Measurements from ENCODE around the gene MLIP.

The MLIP gene

GRCh38 chr6:54106727-54107126 lies 4.5 kb upstream of the MLIP start:
- Mint-ChIP-seq H3K36me3 (ENCODE audit: low read depth) (no peaks in the 10 kb centered on the region), H3K27me3 (no peaks in the 10 kb centered on the region), H3K27ac (no peak overlapping the region), H3K9me3 (peaks cover 5% of the 10 kb centered on the region), H3K4me3 (no peak overlapping the region), H3K4me1 (ENCODE audit: low read depth) (no peaks in the 10 kb centered on the region)
- intact Hi-C loops (cut with micrococcal nuclease), result no loop called here

- H3K27ac Mint-ChIP-seq, result no peak overlapping the region
- no peaks in the 10 kb centered on the region for H3K27me3 Mint-ChIP-seq
- intact Hi-C loops (cut with micrococcal nuclease), result no loop called here
- H3K9me3 Mint-ChIP-seq, result peaks cover 5% of the 10 kb centered on the region
- H3K4me3 Mint-ChIP-seq, result no peak overlapping the region
- no peaks in the 10 kb centered on the region for H3K36me3 Mint-ChIP-seq (ENCODE audit: low read depth)
- H3K4me1 Mint-ChIP-seq (ENCODE audit: low read depth), result no peaks in the 10 kb centered on the region
Observed at GRCh38 chr6:54107470-54108090, 3.7 kb upstream of the MLIP start.

DNA sequence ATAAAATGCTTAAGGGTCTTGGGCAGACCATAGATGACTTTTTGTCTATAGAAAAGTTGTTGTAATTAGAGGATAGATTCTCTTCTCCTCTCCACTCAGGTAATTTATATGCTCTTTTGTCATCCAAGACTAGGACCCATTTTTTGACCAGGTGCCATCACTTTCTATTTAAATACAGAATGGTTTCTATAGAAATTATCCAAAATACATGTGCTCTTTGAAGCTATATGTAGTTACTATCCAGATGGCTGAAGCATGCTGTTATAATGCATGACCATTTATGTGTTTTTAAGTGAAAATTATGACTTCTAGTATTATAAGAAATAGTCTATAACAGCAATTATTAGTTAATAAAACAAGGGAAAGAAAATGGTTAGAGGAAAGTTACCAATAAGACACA lies 3.0 kb upstream of the MLIP start:
- no peaks in the 10 kb centered on the region for H3K27me3 Mint-ChIP-seq
- H3K9me3 Mint-ChIP-seq, result peaks cover 5% of the 10 kb centered on the region
- no peak overlapping the region for H3K4me3 Mint-ChIP-seq
- no peaks in the 10 kb centered on the region for H3K36me3 Mint-ChIP-seq (ENCODE audit: low read depth)
- intact Hi-C loops (cut with micrococcal nuclease), result no loop called here
- no peaks in the 10 kb centered on the region for H3K4me1 Mint-ChIP-seq (ENCODE audit: low read depth)
- no peak overlapping the region for H3K27ac Mint-ChIP-seq

- H3K27me3 Mint-ChIP-seq, result no peaks in the 10 kb centered on the region
- peaks cover 13% of the 10 kb centered on the region for H3K9me3 Mint-ChIP-seq
- no peak overlapping the region for H3K4me3 Mint-ChIP-seq
- H3K4me1 Mint-ChIP-seq (ENCODE audit: low read depth), result no peaks in the 10 kb centered on the region
- no peak overlapping the region for H3K27ac Mint-ChIP-seq
- no peaks in the 10 kb centered on the region for H3K36me3 Mint-ChIP-seq (ENCODE audit: low read depth)
- intact Hi-C loops (cut with micrococcal nuclease), result no loop called here
Observed at GRCh38 chr6:54109586-54109985, 1.7 kb upstream of the MLIP start.

DNA sequence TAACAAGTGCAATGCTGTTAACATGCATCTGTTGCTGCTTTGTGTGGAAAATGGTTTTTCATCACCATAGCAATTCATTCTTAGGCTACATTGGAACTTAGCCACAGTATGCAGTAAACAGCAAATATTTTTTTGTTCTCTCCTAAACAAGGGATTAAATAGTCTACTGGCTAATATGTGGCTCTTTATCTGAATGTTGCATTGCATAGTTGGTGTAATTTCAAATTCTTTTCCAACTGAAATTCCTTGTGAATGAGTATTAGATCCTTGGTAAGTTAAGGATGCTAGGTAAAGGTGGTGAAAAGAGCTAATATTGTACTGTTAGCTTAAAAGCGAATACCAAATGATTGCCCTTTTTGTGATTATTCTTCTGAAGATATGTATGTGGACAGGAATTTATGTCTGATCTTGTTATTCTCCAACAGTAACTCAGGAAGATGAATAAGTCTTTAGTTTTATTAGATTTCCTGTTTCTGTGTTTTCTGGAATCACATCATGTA lies 958 bp downstream of the MLIP start:
- Mint-ChIP-seq H3K4me3 (no peak overlapping the region), H3K27ac (no peak overlapping the region), H3K36me3 (ENCODE audit: low read depth) (no peaks in the 10 kb centered on the region), H3K27me3 (no peaks in the 10 kb centered on the region), H3K9me3 (peaks cover 36% of the 10 kb centered on the region), H3K4me1 (ENCODE audit: low read depth) (no peaks in the 10 kb centered on the region)
- intact Hi-C loops (cut with micrococcal nuclease), result no loop called here

DNA sequence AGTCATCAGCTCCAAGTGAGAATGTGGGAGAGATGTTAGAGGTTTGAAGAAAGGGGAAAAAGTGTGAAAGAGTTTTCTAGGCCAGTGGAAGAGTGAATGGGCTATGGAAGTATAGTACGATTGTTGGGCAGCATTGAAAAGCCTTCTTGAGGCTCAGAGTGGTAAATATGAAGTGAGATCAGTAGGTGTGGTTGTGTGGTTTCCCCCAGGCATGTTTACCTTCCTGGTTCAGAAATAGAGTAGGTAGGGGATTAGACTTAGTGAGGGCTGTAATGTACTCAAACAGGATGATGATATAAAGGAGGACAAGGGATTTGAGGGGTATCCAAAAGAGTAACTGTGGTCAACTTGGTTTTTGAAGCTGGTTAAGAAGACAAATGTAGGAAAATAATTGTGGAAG lies 3.7 kb downstream of the MLIP start:
- Mint-ChIP-seq H3K9me3 (peaks cover 30% of the 10 kb centered on the region), H3K27me3 (no peaks in the 10 kb centered on the region), H3K4me1 (ENCODE audit: low read depth) (no peaks in the 10 kb centered on the region), H3K36me3 (ENCODE audit: low read depth) (no peaks in the 10 kb centered on the region), H3K27ac (no peak overlapping the region), H3K4me3 (no peak overlapping the region)
- intact Hi-C loops (cut with micrococcal nuclease), result no loop called here

GRCh38 chr6:54115966-54116365 lies 4.7 kb downstream of the MLIP start:
- no peaks in the 10 kb centered on the region for H3K4me1 Mint-ChIP-seq (ENCODE audit: low read depth)
- H3K27ac Mint-ChIP-seq, result no peak overlapping the region
- H3K27me3 Mint-ChIP-seq, result no peaks in the 10 kb centered on the region
- H3K36me3 Mint-ChIP-seq (ENCODE audit: low read depth), result no peaks in the 10 kb centered on the region
- intact Hi-C loops (cut with micrococcal nuclease), result no loop called here
- H3K4me3 Mint-ChIP-seq, result no peak overlapping the region
- peaks cover 30% of the 10 kb centered on the region for H3K9me3 Mint-ChIP-seq

- no peak overlapping the region for H3K27ac Mint-ChIP-seq
- no peaks in the 10 kb centered on the region for H3K36me3 Mint-ChIP-seq (ENCODE audit: low read depth)
- intact Hi-C loops (cut with micrococcal nuclease), result no loop called here
- H3K4me3 Mint-ChIP-seq, result no peak overlapping the region
- H3K27me3 Mint-ChIP-seq, result no peaks in the 10 kb centered on the region
- peaks cover 30% of the 10 kb centered on the region for H3K9me3 Mint-ChIP-seq
- H3K4me1 Mint-ChIP-seq (ENCODE audit: low read depth), result no peaks in the 10 kb centered on the region
Observed at GRCh38 chr6:54118117-54118516, 6.9 kb downstream of the MLIP start.

GRCh38 chr6:54125493-54125892 lies 14.2 kb downstream of the MLIP start:
- Mint-ChIP-seq H3K27ac (no peak overlapping the region), H3K27me3 (no peaks in the 10 kb centered on the region), H3K9me3 (no peaks in the 10 kb centered on the region), H3K4me3 (no peak overlapping the region), H3K36me3 (ENCODE audit: low read depth) (no peaks in the 10 kb centered on the region), H3K4me1 (ENCODE audit: low read depth) (no peaks in the 10 kb centered on the region)
- intact Hi-C loops (cut with micrococcal nuclease), result no loop called here

DNA sequence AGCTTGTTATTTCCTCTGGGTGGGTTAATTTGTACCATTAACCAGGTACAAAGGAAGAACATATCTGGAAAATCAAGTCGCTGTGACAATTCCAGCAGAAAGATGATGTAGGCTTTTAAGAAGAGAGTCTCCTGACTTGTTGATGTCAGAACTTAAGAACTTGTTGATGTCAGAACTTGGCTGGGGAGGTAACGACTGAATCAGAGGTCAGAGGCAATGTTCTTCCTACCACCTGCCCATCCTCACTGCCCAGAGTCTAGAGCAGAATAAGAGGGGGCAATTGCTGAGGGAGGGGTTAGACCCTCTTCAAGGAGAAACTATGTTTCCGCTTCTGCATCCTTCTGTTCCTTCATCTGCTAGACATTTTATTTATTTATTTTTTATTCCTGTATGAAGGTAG lies 18.9 kb downstream of the MLIP start:
- H3K4me3 Mint-ChIP-seq, result no peak overlapping the region
- no peaks in the 10 kb centered on the region for H3K9me3 Mint-ChIP-seq
- H3K4me1 Mint-ChIP-seq (ENCODE audit: low read depth), result no peaks in the 10 kb centered on the region
- intact Hi-C loops (cut with micrococcal nuclease), result no loop called here
- no peaks in the 10 kb centered on the region for H3K36me3 Mint-ChIP-seq (ENCODE audit: low read depth)
- H3K27ac Mint-ChIP-seq, result no peak overlapping the region
- H3K27me3 Mint-ChIP-seq, result no peaks in the 10 kb centered on the region

- H3K9me3 Mint-ChIP-seq, result no peaks in the 10 kb centered on the region
- no peaks in the 10 kb centered on the region for H3K36me3 Mint-ChIP-seq (ENCODE audit: low read depth)
- H3K4me1 Mint-ChIP-seq (ENCODE audit: low read depth), result no peaks in the 10 kb centered on the region
- intact Hi-C loops (cut with micrococcal nuclease), result no loop called here
- no peak overlapping the region for H3K4me3 Mint-ChIP-seq
- H3K27ac Mint-ChIP-seq, result no peak overlapping the region
- H3K27me3 Mint-ChIP-seq, result no peaks in the 10 kb centered on the region
Observed at GRCh38 chr6:54132587-54132986, 21.3 kb downstream of the MLIP start.

DNA sequence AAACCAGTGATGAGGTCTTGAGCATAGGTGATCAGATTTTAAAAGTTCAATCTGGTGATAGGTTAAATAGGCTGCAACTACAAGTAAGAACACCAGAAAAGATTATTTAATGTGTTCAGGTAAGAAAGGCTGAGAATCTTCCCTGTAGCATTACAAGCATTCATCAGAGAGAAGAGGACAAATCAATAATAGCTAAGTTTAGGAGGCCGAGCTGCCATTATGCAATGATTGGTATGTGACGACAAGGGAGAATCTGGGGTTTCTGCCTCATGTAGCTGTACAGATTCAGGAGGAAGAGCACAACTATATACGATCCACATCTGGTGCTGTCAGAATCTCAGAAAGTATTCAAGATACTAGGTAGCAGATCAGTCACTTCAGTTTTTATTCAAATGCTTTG lies 21.9 kb downstream of the MLIP start:
- no peaks in the 10 kb centered on the region for H3K27me3 Mint-ChIP-seq
- H3K9me3 Mint-ChIP-seq, result no peaks in the 10 kb centered on the region
- intact Hi-C loops (cut with micrococcal nuclease), result no loop called here
- H3K27ac Mint-ChIP-seq, result no peak overlapping the region
- no peak overlapping the region for H3K4me3 Mint-ChIP-seq
- H3K4me1 Mint-ChIP-seq (ENCODE audit: low read depth), result no peaks in the 10 kb centered on the region
- H3K36me3 Mint-ChIP-seq (ENCODE audit: low read depth), result no peaks in the 10 kb centered on the region

DNA sequence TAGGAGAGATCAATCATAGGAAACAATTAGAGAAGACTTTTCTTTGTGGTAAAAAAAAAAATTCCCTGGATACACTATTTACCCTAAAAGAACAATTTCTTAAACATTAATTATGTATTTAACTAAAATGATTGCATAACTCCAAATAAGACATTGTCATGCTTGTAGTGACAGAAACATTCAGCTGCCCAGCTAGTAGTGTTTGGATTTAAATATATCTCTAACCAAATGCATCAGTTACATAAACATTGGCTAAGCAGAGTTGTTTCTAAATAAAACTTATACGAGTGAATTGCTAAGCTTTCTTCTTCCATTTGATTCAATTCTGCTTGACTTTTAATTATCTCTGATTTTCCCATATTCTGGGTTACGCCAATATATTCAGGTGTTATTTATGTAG lies 23.7 kb downstream of the MLIP start:
- no peak overlapping the region for H3K27ac Mint-ChIP-seq
- H3K4me3 Mint-ChIP-seq, result no peak overlapping the region
- no peaks in the 10 kb centered on the region for H3K36me3 Mint-ChIP-seq (ENCODE audit: low read depth)
- intact Hi-C loops (cut with micrococcal nuclease), result no loop called here
- no peaks in the 10 kb centered on the region for H3K4me1 Mint-ChIP-seq (ENCODE audit: low read depth)
- H3K9me3 Mint-ChIP-seq, result no peaks in the 10 kb centered on the region
- H3K27me3 Mint-ChIP-seq, result no peaks in the 10 kb centered on the region

GRCh38 chr6:54135665-54136369 lies 24.6 kb downstream of the MLIP start:
- no peaks in the 10 kb centered on the region for H3K4me1 Mint-ChIP-seq (ENCODE audit: low read depth)
- no peaks in the 10 kb centered on the region for H3K9me3 Mint-ChIP-seq
- H3K27me3 Mint-ChIP-seq, result no peaks in the 10 kb centered on the region
- H3K4me3 Mint-ChIP-seq, result no peak overlapping the region
- intact Hi-C loops (cut with micrococcal nuclease), result no loop called here
- H3K27ac Mint-ChIP-seq, result no peak overlapping the region
- no peaks in the 10 kb centered on the region for H3K36me3 Mint-ChIP-seq (ENCODE audit: low read depth)

- Mint-ChIP-seq H3K27ac (no peak overlapping the region), H3K36me3 (ENCODE audit: low read depth) (no peaks in the 10 kb centered on the region), H3K27me3 (no peaks in the 10 kb centered on the region), H3K4me3 (no peak overlapping the region), H3K9me3 (no peaks in the 10 kb centered on the region), H3K4me1 (ENCODE audit: low read depth) (no peaks in the 10 kb centered on the region)
- intact Hi-C loops (cut with micrococcal nuclease), result no loop called here
Observed at GRCh38 chr6:54138795-54139194, 27.6 kb downstream of the MLIP start.

All from dendritic cell treated with granulocyte-macrophage colony-stimulating factor and Interleukin-4, amounts not matched to agents 40 ng/mL and 50 ng/mL, for 4 days (primary cell).